ENCODE data around the gene DUSP22. TPM values are rescaled to one million over a fixed set of nuclear protein-coding genes. Genes with fewer than 3 reads are reported as not detected.

DUSP22 gene
- total and polyA plus RNA-seq, 2 of the 8 experiments (the other 6 are each of a cell fraction or from before 2014, with no cell fraction given), result 15.5 to 32.4 TPM

- no peak overlapping the region for H2AK5ac ChIP-seq (ENCODE audit: low read depth, low read length)
- H4K8ac ChIP-seq (ENCODE audit: extremely low read depth, insufficient read depth, low read length), result no peak overlapping the region
- no peaks in the 10 kb centered on the region for H3K4me1 ChIP-seq (replicated peaks in 1 of 4; ENCODE audit: control insufficient read depth in 3 of 4, insufficient read depth in 4 of 4, low read length in 3 of 4)
- FAIRE-seq, result peak; percentile 71
- no peak overlapping the region for H3K27ac ChIP-seq (ENCODE audit: low read depth, low read length)
- no peaks in the 10 kb centered on the region for H3K79me1 ChIP-seq (ENCODE audit: low read depth, low read length)
- no peak overlapping the region for H2BK12ac ChIP-seq (ENCODE audit: low read depth, low read length)
- ChIA-PET POLR2A (ENCODE audit: partially characterized antibody) (no interaction called here), CTCF (ENCODE audit: partially characterized antibody) (interaction anchor here (1.0 kb wide), 1 partner anchor 68 kb away, joined by 3 read pairs; no protein-coding TSS in a partner anchor)
- H2BK15ac ChIP-seq (ENCODE audit: low read length), result no peak overlapping the region
- DNase-seq (ENCODE audit: low read depth in 1 of 2, low spot score in 2 of 2), result no peak
- no peaks in the 10 kb centered on the region for H3K27me3 ChIP-seq (replicated peaks in 1 of 4; ENCODE audit: control insufficient read depth in 3 of 4, extremely low read depth in 1 of 4, insufficient read depth in 3 of 4, low read length in 3 of 4)
- no peaks in the 10 kb centered on the region for H3K23me2 ChIP-seq (ENCODE audit: low read depth, low read length)
- H3K4me2 ChIP-seq (ENCODE audit: insufficient read depth in 1 of 2, low read depth in 2 of 2, low read length in 2 of 2), result no peak overlapping the region
- no peak overlapping the region for H2BK5ac ChIP-seq (ENCODE audit: low read depth, low read length)
- no peak overlapping the region for H3K56ac ChIP-seq (replicated peaks; ENCODE audit: insufficient read length, low read depth, low read length)
- H4K5ac ChIP-seq (ENCODE audit: insufficient read length, low read depth, low read length), result no peak overlapping the region
- no peak overlapping the region for H4K91ac ChIP-seq (replicated peaks; ENCODE audit: insufficient read length, low read length)
- H3K18ac ChIP-seq (ENCODE audit: extremely low read depth, low read length), result no peak overlapping the region
- no peaks in the 10 kb centered on the region for H3K79me2 ChIP-seq (ENCODE audit: control insufficient read depth in 1 of 2, insufficient read depth in 2 of 2, low read length in 2 of 2)
- no peak overlapping the region for H3K23ac ChIP-seq (ENCODE audit: insufficient read length)
- TF ChIP-seq SIN3A (conservative IDR thresholded peaks at IDR 0.05 in 1 of 2, IDR thresholded peaks at IDR 0.05 in 1 of 2; ENCODE audit: low read depth in 1 of 2, low read length in 2 of 2) (no peak), NANOG (IDR thresholded peaks at IDR 0.05; ENCODE audit: insufficient read depth, low read depth, low read length, poor library complexity, severe bottlenecking) (no peak), BACH1 (IDR thresholded peaks at IDR 0.05; ENCODE audit: low read length) (no peak), CTCF (IDR thresholded peaks at IDR 0.05; ENCODE audit: control extremely low read depth in 1 of 3, insufficient read depth in 1 of 3, low read depth in 1 of 3, low read length in 3 of 3) (no peak)
- H2BK20ac ChIP-seq (ENCODE audit: low read length), result no peak overlapping the region
- no peaks in the 10 kb centered on the region for H4K20me1 ChIP-seq (replicated peaks in 1 of 2; ENCODE audit: control insufficient read depth in 1 of 2, insufficient read depth in 2 of 2, low read length in 2 of 2)
- peaks cover 17 to 20% of the 10 kb centered on the region in 2 experiments; a peak in 3 of 4 replicates for H3K9me3 ChIP-seq (ENCODE audit: insufficient read depth in 2 of 2, low read depth in 1 of 2, low read length in 1 of 2)
- no peak overlapping the region for H3K4me3 ChIP-seq (ENCODE audit: extremely low read depth in 1 of 4, insufficient read depth in 2 of 4, low read depth in 3 of 4, low read length in 4 of 4)
- H2AFZ ChIP-seq (ENCODE audit: low read length), result no peak overlapping the region
- H3K14ac ChIP-seq (ENCODE audit: insufficient read length), result no peak overlapping the region
- H3K4ac ChIP-seq (replicated peaks; ENCODE audit: insufficient read length, low read depth, low read length), result no peak overlapping the region
- H2BK120ac ChIP-seq (replicated peaks; ENCODE audit: low read depth, low read length), result no peak overlapping the region
- H3K36me3 ChIP-seq (ENCODE audit: control insufficient read depth in 2 of 4, insufficient read depth in 4 of 4, low read length in 3 of 4), result no peaks in the 10 kb centered on the region
- H3K9ac ChIP-seq (replicated peaks in 1 of 4; ENCODE audit: extremely low read depth in 1 of 4, low read depth in 3 of 4, low read length in 3 of 4), result no peak overlapping the region
- 74% methylated on average over 8 of the region's 8 CpGs; no CpG with 5 or more reads in 1 of the 2 experiments for WGBS, 2 experiments (ENCODE audit: extremely low coverage in 1 of 2, insufficient coverage in 1 of 2, insufficient read length in 1 of 2, insufficient replicate concordance in 2 of 2, low coverage in 1 of 2, low lambda C conversion rate in 2 of 2, missing lambda C conversion rate in 1 of 2)
Measured at GRCh38 chr6:257031-257725, 35.1 kb upstream of the DUSP22 start.
